Measurements from ENCODE around the gene CXCL14.

Gene CXCL14

DNA sequence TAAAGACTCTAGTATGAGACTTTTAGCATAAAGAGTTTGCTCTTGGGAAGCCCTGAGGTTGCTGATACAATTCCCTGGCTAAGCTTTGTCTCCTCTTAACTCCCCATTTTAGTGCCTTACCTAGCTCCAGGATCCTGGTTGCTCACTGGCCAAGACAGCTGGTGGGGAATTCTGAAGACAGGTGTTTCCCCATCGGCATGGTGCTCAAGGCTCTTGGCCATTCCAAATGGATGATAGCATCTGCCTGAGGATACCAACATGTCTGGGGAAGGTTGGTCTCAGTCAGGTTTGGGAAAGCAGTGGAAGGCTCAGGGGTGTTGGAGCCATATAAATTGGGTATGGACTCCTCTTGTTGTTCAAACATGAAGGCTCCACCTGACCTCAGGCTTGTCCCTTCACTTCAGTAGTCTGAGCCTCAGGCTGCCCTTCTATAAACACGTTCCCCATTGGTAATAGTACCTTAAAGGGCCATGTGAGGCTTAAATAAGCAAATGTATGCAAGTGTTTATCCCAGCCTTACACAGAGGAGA is 44.5 kb upstream of the CXCL14 start:
- no peak for DNase-seq (ENCODE audit: low read depth)
- no peak overlapping the region for H3K4me3 ChIP-seq (ENCODE audit: low read depth, low read length)
- TF ChIP-seq POLR2A (IDR thresholded peaks at IDR 0.05; ENCODE audit: extremely low read depth, insufficient read length) (no peak), MYC (IDR thresholded peaks at IDR 0.05; ENCODE audit: low read depth, low read length) (no peak)
- TF ChIP-seq, protein P1, sequence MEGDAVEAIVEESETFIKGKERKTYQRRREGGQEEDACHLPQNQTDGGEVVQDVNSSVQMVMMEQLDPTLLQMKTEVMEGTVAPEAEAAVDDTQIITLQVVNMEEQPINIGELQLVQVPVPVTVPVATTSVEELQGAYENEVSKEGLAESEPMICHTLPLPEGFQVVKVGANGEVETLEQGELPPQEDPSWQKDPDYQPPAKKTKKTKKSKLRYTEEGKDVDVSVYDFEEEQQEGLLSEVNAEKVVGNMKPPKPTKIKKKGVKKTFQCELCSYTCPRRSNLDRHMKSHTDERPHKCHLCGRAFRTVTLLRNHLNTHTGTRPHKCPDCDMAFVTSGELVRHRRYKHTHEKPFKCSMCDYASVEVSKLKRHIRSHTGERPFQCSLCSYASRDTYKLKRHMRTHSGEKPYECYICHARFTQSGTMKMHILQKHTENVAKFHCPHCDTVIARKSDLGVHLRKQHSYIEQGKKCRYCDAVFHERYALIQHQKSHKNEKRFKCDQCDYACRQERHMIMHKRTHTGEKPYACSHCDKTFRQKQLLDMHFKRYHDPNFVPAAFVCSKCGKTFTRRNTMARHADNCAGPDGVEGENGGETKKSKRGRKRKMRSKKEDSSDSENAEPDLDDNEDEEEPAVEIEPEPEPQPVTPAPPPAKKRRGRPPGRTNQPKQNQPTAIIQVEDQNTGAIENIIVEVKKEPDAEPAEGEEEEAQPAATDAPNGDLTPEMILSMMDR (IDR thresholded peaks at IDR 0.05; ENCODE audit: low read depth, low read length): no peak
- TF ChIP-seq, protein P2, sequence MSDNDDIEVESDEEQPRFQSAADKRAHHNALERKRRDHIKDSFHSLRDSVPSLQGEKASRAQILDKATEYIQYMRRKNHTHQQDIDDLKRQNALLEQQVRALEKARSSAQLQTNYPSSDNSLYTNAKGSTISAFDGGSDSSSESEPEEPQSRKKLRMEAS (IDR thresholded peaks at IDR 0.05; ENCODE audit: low read depth, low read length): no peak

DNA sequence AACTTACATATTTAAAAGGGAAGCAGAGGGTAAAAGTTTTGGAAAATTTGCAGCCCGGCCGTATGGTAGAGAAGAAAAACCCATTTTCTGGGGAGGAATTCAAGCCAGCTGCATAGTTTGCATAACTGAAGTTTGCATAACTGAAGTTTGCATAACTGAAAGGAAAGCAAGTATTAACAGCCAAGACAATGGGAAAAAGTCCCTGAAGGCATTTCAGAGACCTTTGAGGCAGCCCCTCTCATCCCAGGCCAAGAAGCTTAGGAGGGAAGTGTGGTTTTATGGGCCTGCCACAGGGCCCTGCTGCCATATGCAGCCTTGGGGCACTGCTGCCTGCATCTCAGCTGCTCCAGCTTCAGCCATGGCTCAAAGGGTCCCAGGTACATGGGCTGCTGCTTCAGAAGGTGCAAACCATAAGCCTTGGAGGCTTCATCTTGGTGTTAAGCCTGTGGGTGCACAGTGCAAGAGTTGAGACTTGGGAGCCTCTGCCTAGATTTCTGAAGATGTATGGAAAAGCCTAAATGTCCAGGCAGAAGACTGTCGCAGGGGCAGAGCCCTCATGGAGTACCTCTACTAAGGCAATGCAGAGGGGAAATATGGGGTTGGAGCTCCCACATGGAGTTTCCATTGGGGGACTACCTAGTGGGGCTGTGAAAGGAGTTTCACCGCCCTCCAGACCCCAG is 36.9 kb upstream of the CXCL14 start:
- TF ChIP-seq MYC (IDR thresholded peaks at IDR 0.05; ENCODE audit: low read depth, low read length) (no peak), POLR2A (IDR thresholded peaks at IDR 0.05; ENCODE audit: extremely low read depth, insufficient read length) (no peak)
- TF ChIP-seq, protein P2 (IDR thresholded peaks at IDR 0.05; ENCODE audit: low read depth, low read length): no peak
- TF ChIP-seq, protein P1 (IDR thresholded peaks at IDR 0.05; ENCODE audit: low read depth, low read length): no peak
- H3K4me3 ChIP-seq (ENCODE audit: low read depth, low read length): no peak overlapping the region
- no peak for DNase-seq (ENCODE audit: low read depth)

DNA sequence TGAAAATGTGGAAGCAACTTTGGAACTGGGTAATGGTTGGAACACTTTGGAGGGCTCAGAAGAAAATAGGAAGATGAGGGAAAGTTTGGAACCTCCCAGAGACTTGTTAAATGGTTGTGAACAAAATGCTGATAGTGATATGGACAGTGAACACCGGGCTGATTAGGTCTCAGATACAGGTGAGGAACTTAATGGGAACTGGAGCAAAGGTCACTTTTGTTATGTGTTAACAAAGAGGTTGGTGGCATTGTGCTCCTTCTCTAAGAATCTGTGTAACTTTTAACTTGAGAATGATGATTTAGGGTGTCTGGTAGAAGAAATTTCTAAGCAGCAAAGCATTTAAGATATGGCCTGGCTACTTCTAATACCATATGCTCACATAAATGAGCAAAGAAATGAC is 36.4 kb upstream of the CXCL14 start:
- DNase-seq (ENCODE audit: low read depth): no peak
- TF ChIP-seq POLR2A (IDR thresholded peaks at IDR 0.05; ENCODE audit: extremely low read depth, insufficient read length) (no peak), MYC (IDR thresholded peaks at IDR 0.05; ENCODE audit: low read depth, low read length) (no peak)
- TF ChIP-seq, protein P2 (IDR thresholded peaks at IDR 0.05; ENCODE audit: low read depth, low read length): no peak
- TF ChIP-seq, protein P1 (IDR thresholded peaks at IDR 0.05; ENCODE audit: low read depth, low read length): no peak

DNA sequence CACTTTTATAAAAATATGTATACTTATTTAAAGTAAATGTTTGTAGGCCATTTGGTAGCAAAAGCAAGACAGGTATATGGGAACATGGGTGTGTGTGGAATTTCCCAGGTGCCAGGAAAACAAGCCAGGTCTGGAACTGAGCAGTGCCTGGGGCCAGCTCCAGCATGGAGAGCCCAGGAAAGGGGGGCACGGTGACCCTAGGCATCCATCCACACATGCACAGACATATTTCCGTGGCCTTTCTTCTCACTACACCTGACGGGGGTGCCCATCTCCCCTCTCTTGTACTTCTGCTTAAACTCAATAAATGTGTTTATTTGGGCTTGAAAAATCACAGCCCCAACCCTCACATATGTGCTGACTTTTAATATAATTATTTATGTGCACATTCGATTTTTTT is 31.2 kb upstream of the CXCL14 start:
- TF ChIP-seq POLR2A (IDR thresholded peaks at IDR 0.05; ENCODE audit: extremely low read depth, insufficient read length) (no peak), MYC (IDR thresholded peaks at IDR 0.05; ENCODE audit: low read depth, low read length) (no peak)
- TF ChIP-seq, protein P2 (IDR thresholded peaks at IDR 0.05; ENCODE audit: low read depth, low read length): no peak
- TF ChIP-seq, protein P1 (IDR thresholded peaks at IDR 0.05; ENCODE audit: low read depth, low read length): no peak
- no peak overlapping the region for H3K4me3 ChIP-seq (ENCODE audit: low read depth, low read length)
- DNase-seq (ENCODE audit: low read depth): no peak

More for the DNA sequence above, 36.4 kb upstream of the CXCL14 start:
- H3K4me3 ChIP-seq (ENCODE audit: low read depth, low read length): no peak overlapping the region

DNA sequence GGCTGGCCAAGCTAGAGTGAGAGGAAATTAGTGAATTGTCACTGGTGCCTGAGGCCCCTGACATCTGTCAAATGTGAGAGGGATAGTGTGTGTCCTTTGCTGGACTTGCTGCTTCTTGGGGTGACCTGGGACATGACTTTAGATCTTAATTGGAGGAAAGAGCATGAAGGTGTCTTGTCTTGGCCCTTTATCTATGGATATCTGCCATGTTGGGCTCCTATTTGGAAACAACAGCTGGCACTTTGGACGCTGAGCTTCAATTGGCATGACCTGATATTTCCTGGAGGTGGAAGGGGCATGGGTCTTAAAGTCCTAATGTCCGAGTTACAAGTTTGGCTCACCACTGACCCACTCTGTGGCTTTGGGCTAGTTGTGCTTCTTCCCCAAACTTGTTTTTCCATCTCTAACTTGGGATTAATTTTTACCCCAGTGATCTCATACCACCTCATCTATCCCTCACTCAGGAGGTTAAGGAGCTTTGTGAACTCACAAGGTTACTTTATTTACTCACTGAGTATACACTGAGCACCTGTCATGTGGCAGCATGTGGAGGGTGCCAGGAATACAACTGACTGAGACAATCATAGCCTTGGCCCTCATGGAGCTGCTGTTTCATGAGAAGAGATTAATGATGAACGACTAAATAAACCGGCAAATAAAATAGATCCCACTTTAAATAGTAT is 30.1 kb upstream of the CXCL14 start:
- no peak for TF ChIP-seq MYC (IDR thresholded peaks at IDR 0.05; ENCODE audit: low read depth, low read length)
- TF ChIP-seq, protein P1 (IDR thresholded peaks at IDR 0.05; ENCODE audit: low read depth, low read length): no peak
- TF ChIP-seq POLR2A (IDR thresholded peaks at IDR 0.05; ENCODE audit: extremely low read depth, insufficient read length): no peak
- DNase-seq (ENCODE audit: low read depth): no peak
- H3K4me3 ChIP-seq (ENCODE audit: low read depth, low read length): no peak overlapping the region

Measured in NB4 (cell line).